ENCODE data around the gene PPP1R12B.
"Not testable (repeated sequence)": the region's sequence is repeated elsewhere in the genome, so short reads cannot be mapped to it uniquely, and the experiment has no call there.

Gene PPP1R12B

GRCh38 chr1:202631076-202631923, 282.8 kb downstream of the PPP1R12B start:
- no peak for DNase-seq (ENCODE audit: low read depth)

GRCh38 chr1:202632241-202632640, 283.7 kb downstream of the PPP1R12B start:
- no peak for DNase-seq (ENCODE audit: low read depth)

GRCh38 chr1:202636171-202636570, 287.7 kb downstream of the PPP1R12B start:
- DNase-seq (ENCODE audit: low read depth): not testable (repeated sequence)

GRCh38 chr1:202637321-202638018, 289.0 kb downstream of the PPP1R12B start:
- not testable (repeated sequence) for DNase-seq (ENCODE audit: low read depth)

- DNase-seq (ENCODE audit: low read depth): no peak
These were observed 289.7 kb downstream of the PPP1R12B start for GRCh38 chr1:202638019-202638700.

- not testable (repeated sequence) for DNase-seq (ENCODE audit: low read depth)
These were observed 290.3 kb downstream of the PPP1R12B start for GRCh38 chr1:202638701-202639305.

- no peak for DNase-seq (ENCODE audit: low read depth)
These were observed 291.0 kb downstream of the PPP1R12B start for GRCh38 chr1:202639500-202639899.

- no peak for DNase-seq (ENCODE audit: low read depth)
These were observed 293.7 kb downstream of the PPP1R12B start for GRCh38 chr1:202642212-202642611.
